DLD1 (cell line): ENCODE data around the gene RASGRP2.

Experiments
- in situ Hi-C: cut with HindIII; loops from 2 replicates; pipeline ENCODE4 v1.10.0; 2017; ENCODE audit warnings: low sequenced_read_pairs

The RASGRP2 gene

GRCh38 chr11:64743591-64744543 is at the start of gene RASGRP2:
Gene RASGRP2, minus strand, starts transcription at chr11:64744142. Its CDS starts 1,276 bp downstream, at chr11:64742866.
- in situ Hi-C loops: no loop called here

- in situ Hi-C loops: no loop called here
Measured at GRCh38 chr11:64792482-64792881, 48.5 kb upstream of the RASGRP2 start.

GRCh38 chr11:64791781-64792291 is 47.9 kb upstream of the RASGRP2 start:
- in situ Hi-C loops: no loop called here

- in situ Hi-C loops: no loop called here
Measured at GRCh38 chr11:64790205-64791095, 46.5 kb upstream of the RASGRP2 start.

DNA sequence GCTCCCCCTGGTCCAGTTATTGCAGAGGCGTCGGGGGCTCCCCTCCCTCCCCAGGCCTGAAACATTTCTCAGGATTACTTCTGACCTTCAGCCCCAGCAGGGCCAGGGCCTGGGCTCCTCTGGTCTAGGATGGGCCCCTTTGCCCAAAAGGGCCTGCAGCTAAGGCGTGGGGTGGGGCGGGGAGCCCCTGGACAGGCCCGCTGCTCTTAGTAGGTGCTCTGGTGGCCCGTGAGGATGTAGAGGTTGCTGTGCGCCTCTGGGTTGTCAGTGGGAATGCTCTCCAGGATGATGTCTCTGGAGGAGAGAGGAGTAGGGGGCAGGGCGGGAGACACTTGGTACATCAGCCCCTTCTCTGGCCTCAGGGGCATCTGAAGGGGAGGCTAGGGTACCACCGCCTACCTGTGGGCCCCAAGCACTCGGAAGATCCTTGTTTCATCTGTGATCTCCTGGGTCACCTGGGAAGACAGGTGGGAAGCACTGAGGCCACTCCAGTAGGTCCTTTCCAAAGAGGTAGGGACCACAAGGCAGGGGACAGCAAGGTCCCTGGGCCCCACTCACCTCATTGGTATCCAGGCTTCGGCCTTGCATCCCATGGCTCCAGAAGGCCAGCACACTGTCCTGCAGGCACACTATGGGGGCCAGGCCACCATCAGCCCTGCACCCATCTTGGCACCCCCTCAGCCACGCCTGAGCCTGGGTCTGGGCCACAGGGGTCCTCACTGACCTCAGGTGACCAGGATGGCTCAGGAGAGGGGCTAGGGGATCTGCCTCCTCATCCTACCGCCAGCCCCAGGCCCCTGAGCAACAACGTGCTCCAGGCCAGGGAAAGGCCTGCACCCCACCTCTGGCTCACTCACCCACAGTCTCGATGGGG is 45.6 kb upstream of the RASGRP2 start:
- in situ Hi-C loops: no loop called here

- in situ Hi-C loops: no loop called here
Measured at GRCh38 chr11:64788321-64789215, 44.6 kb upstream of the RASGRP2 start.

DNA sequence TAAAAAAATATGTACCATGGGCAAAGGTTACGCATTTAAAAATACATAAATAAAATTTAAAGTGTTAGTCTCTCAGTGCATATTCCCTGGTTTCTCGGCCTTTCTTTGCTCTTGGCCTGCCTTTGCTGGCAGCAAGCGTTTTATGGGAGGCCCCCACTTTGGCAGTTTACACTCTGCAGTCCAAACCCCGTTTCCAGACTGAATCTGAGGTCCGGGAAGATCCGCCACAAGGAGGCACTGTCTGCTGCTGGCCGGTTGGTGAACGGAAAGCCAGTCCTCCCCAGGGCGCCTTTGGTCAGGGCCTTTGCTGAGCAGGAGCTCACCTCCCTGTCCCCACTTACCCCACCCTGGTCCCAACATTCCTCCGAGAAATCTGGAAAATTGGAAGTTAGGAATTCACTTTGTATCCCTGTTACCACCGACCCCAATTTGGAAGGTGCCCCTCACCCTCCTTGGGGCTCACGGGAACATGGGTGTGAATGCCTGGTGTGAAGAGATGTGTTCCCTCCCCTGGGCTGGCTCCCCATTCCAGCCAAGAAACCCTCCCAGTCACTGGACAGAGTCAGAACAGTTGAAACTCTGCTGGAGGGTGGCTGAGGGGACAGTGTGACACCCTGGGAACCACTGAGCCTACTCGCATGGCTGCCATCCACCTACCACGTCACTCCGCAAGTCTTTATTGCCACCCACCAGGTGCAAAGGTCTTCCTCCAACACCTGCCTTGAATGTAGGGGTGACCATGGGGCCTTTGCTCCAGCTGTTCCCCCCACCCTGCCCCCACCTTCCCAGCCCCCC is 43.8 kb upstream of the RASGRP2 start:
- in situ Hi-C loops: no loop called here

DNA sequence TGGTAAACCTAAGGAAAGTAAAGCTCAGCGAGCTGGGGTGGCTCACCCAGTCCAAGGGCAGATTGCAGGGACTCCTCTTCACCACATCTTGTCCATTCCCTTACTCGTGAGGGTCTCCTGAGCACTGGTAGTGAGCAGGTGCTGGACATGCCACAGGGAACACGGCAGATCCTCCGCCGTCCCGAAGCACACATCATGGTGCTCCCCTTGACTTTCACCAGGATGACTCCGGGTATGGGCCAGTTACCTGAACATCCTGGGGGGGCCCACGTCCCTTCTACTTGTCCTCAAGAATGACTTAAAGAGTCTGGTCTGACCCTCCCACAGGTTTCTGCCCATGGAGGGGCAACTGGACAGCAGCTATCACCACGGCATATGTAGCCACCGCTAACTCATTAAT is 42.4 kb upstream of the RASGRP2 start:
- in situ Hi-C loops: no loop called here

DNA sequence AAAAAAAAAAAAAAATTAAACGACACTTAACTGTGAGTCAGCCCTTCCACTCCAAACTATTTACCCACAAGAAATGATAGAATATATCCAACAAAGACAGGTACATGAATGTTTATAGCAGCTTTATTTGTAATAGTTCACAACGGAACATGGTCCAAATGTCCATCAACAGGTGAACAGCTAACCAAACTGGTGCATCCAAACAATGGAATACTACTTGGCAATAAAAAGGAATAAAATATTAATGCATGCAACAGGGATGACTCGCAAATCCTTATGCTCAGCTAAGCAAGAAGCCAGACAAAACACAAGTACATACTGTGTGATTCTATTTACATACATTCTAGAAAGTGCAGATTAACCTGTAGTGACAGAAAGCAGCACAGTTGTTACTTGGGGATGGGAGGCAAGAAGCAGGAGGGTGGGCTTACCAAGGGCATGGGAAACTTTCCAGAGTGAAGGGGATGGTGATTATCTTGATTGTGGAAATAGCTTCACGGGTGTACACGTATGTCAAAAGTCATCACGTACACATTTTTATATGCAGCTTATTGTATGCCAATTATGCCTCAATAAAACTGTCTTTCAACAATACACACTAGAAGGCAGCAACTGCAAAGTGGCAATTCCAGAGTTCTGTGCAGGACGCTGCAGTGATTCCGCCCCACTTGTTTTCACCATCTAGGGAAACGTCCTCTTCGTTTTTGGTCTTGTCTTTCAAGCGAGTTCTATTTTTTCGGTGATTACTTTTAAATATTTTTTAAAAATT is 41.1 kb upstream of the RASGRP2 start:
- in situ Hi-C loops: no loop called here

GRCh38 chr11:64778473-64779298 is 34.7 kb upstream of the RASGRP2 start, which contains the start of gene SF1:
Gene SF1, minus strand, starts transcription at chr11:64778542. Its CDS starts 150 bp downstream, at chr11:64778392.
- in situ Hi-C loops: no loop called here

GRCh38 chr11:64778223-64778472 is 34.2 kb upstream of the RASGRP2 start:
- in situ Hi-C loops: no loop called here

DNA sequence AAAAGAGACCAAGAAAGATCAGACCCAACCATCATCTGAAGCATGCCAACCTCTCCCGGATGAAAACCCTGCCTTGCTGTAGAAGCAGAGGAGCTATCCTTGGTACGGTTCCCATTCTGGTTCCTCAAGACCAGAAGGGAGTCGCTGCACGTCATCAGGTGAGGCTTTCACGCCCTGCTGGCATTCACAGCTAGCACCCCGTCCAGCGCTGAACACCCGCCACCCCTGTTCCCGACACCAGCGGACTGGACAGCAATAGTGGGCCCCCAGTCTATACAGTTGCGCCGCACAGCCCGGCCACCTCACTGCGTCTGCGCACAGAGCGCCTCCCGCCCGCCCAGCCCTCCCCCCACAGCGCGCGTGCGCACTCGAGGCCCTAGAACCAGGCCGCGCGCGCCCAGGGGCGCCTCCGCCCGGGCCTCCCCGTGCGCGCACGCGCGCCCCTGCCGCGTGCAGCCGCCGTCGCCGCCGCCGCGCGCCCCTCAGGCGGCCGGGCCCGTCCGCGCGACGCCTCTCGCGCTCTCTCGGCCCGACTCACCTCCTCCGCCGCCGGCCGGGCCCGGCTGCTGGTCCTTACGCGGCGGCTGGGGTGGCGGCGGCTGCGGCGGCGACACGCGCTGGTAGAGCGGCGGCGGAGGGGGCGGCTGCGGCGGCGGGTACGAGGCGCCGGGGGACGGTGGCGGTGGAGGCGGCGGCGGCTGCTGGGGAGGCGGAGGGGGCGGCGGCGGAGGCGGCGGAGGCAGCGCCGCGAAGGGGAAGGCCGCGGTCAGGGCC is 33.7 kb upstream of the RASGRP2 start:
- in situ Hi-C loops: no loop called here

DNA sequence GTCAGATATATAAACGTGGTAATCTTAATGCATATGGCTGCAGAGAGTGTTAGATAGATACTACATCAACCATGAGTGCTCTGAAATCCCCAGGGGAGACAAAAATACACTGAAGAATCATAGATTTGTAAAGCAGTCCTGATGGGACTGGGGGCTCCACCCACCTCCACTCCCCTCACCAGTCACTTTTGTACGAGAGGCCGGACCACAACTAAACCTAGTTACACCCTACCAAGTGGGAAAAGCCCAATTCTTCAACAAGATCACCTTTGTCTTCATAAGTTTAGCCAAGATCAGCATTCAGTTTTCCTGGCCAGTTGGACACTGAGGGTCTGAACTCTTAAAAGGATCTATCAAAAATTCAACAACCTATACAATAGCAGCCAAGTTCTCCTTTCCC is 32.9 kb upstream of the RASGRP2 start:
- in situ Hi-C loops: no loop called here

GRCh38 chr11:64776425-64776824 is 32.5 kb upstream of the RASGRP2 start:
- in situ Hi-C loops: no loop called here

DNA sequence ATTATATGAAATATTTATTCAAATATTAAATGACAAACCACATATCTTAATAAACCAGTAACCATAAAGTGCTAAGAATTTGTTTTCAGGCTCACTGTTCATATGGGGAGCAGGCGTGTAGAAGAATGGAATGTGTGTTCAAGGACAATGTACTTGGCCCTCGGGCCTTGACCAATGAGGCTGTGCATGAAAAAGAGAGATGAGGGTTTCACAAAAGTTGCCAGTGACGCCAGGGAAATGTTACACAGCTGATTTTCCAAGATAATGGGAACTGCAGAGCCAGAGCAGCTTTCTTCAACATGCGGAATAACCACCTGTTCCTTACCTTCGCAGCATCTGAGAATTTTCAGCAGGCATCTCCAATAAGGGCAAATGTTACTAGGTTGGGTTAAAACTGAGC is 30.2 kb upstream of the RASGRP2 start:
- in situ Hi-C loops: no loop called here

GRCh38 chr11:64772303-64773018 is 28.5 kb upstream of the RASGRP2 start:
- in situ Hi-C loops: no loop called here
